GM18526 (cell line): ENCODE measurements around the gene RBMY1E.
"Not testable (repeated sequence)": the region's sequence is repeated elsewhere in the genome, so short reads cannot be mapped to it uniquely, and the experiment has no call there.

ENCODE experiments used
- POLR2A ChIP-seq: IDR thresholded peaks from 3 replicates; pipeline ENCODE4 v1.6.1; 2011; ENCODE audit not compliant: insufficient read length; ENCODE audit errors: extremely low read depth

Gene RBMY1E

DNA sequence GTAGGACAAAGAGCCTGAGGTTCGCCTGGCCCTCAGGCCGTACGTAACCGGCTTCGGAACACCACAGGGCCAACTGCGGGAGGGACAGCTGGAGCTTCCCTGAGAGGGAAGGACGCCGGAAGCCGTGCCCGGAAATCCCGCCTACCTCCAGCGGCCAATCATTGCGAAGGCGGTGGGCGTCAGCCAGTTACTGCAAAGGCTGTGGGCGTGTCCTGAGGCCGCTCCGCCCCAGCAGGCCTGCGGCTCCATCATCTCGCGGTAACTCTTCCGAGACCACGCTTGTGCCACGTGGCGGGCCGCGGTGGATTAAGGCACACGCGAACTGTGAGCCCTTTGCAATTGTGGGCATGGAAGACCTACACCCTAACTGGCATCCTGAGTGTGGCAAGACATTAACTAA lies at the start of gene RBMY1E:
TSS of gene RBMY1E (minus strand) at position 101 of the 400 bp plus-strand sequence. CDS start 1,978 bp downstream, outside the sequence.
- not testable (repeated sequence) for TF ChIP-seq POLR2A

DNA sequence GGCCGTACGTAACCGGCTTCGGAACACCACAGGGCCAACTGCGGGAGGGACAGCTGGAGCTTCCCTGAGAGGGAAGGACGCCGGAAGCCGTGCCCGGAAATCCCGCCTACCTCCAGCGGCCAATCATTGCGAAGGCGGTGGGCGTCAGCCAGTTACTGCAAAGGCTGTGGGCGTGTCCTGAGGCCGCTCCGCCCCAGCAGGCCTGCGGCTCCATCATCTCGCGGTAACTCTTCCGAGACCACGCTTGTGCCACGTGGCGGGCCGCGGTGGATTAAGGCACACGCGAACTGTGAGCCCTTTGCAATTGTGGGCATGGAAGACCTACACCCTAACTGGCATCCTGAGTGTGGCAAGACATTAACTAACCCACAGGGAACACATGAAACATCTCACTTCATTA lies 23.4 kb downstream of the RBMY1E start, which contains the start of gene RBMY1D:
TSS of gene RBMY1D (minus strand) at position 101 of the 400 bp plus-strand sequence. CDS start 2,013 bp downstream, outside the sequence.
- TF ChIP-seq POLR2A: not testable (repeated sequence)
